Body of pancreas (tissue), 4 donors: ENCODE data around the gene ZG16B.

ENCODE experiments used
- CTCF ChIP-seq, 7 experiments: fragments of 450-650 bp in 4 of 7; fragments of 200-600 bp in 3 of 7; sonication (generic) in 3 of 7; IDR thresholded peaks; one replicate each; pipeline ENCODE4 v1.5.1; 2016 to 2019; ENCODE audit warnings: antibody characterized with exemption in 7 of 7
- POLR2A ChIP-seq, 3 donors: fragments of 450-650 bp; IDR thresholded peaks; one replicate each; pipeline ENCODE4 v1.6.1; 2016; ENCODE audit warnings: antibody characterized with exemption in 3 of 3, mild to moderate bottlenecking in 2 of 3

GRCh38 chr16:2792940-2793339 lies 37.2 kb upstream of the ZG16B start:
- TF ChIP-seq CTCF (IDR thresholded peaks at IDR 0.05): no peak
- TF ChIP-seq POLR2A (IDR thresholded peaks at IDR 0.05): no peak
